SKM-1 (cell line): Measurements from ENCODE around the gene RBMS3.
"Not testable (repeated sequence)": the region's sequence is repeated elsewhere in the genome, so short reads cannot be mapped to it uniquely, and the experiment has no call there.

ENCODE experiments used
- DNase-seq: peaks from one replicate; lab custom pipeline; 2025; ENCODE audit not compliant: unreplicated experiment; lab: John Stamatoyannopoulos, UW

RBMS3 gene

DNA sequence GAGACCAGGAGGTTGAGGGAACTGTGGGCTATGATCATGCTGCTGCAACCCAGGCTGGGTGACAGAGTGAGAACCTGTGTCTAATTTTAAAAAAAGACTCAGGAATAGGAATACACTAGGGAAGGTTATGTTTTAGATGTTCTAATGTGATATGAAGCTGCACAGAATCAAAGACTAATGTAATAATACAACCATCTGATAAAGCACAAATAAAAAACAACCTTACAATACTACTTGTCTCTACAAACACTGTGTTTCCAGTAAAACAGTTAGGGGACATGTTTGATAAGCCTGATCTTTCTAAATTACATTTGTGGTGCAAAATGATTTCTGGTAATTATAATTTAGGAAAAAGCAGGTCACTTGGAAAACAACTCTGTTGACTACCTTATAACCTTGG is 56.7 kb downstream of the RBMS3 start:
- DNase-seq = no peak

DNA sequence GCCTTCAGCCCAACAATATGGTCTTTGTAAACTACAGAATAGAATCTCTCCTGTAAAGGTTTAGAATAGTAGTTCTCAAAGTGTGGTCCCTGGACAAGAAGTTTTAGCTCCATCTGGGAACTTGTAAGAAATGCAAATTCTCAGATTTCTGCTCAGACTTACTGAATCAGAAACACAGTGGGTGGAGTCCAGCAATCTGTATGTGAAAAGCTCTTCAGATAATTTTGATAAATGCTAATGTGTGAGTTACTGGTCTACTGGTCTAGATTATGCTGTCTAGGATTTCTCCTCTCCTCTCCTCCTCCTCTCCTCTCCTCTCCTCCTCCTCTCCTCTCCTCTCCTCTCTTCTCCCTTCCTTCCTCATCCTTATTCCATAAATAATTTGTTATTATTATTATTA is 57.5 kb downstream of the RBMS3 start:
- DNase-seq = no peak

DNA sequence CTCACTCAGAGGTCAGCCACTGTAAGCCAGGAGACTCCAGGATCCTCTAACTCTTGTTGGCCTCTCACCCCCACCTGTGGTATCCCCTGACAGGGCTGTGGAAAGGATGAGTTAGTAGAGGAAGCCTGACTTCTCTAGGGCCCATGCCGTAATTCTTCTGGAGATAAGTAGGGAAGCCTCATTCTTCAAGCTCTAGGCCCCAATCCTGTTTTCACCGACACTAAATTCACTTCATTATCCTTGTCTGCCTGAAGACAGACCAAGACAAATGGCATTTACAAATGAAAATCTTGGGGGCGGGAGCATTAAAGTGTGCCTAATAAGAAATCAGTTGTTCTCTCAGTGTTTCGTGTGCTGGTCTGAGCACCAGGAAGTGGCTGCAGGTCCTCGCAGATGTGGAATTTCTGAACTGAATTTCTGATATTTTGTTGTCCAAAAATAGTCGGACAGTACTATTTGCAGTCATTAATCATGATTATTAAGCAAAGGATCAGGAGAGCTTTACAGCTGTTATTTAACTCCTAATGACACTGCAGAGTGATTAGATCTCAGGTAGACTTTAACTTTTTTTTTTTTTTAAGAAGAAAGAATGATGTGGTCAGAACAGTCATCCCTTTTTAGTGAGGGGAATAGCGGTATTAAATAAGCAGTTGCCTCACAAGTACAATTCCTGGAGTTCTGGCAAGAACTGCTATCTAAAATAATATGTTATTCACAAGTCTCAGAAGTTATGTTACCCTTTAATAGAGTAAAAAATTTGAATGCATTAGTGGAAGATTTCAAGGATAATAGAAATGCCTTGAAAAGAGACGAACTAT is 58.4 kb downstream of the RBMS3 start:
- DNase-seq = no peak

DNA sequence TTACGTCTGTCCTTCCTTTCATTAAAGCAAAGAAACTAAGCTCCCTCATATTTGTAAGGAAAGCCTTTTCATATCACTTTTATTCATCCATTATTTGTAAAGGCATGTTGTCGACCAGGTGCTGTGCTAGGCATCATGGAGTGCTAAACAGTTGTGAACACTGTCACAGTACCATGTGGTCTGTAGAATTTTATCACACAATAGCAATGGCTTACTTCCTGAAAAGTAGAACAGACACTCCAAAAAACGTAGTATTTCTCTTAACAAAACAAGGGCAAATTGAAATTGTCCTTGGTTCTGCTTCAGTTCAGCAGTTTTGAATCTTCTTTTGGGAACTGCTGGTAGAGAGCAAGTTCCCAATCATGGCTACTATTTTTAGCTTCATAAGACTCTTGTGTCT is 63.3 kb downstream of the RBMS3 start:
- DNase-seq = no peak

DNA sequence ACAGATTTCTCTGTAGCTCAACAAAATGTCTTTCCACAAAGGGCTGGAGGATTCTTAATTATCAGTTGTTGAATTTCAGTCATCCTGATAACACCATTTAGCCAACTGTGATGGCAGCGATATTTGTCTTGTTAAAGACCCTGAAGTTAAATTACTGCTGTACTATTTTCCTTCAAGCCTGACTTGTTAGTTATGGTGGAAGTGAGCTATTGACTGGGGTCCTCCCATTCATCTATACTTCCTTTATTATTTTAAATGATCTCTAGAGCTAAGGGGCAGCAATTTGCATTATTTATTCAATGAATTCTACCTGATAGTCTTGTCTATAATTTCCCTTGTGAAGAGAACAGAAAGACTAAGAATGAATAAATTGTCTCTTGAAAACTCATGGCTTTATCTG is 64.1 kb downstream of the RBMS3 start:
- DNase-seq = no peak

DNA sequence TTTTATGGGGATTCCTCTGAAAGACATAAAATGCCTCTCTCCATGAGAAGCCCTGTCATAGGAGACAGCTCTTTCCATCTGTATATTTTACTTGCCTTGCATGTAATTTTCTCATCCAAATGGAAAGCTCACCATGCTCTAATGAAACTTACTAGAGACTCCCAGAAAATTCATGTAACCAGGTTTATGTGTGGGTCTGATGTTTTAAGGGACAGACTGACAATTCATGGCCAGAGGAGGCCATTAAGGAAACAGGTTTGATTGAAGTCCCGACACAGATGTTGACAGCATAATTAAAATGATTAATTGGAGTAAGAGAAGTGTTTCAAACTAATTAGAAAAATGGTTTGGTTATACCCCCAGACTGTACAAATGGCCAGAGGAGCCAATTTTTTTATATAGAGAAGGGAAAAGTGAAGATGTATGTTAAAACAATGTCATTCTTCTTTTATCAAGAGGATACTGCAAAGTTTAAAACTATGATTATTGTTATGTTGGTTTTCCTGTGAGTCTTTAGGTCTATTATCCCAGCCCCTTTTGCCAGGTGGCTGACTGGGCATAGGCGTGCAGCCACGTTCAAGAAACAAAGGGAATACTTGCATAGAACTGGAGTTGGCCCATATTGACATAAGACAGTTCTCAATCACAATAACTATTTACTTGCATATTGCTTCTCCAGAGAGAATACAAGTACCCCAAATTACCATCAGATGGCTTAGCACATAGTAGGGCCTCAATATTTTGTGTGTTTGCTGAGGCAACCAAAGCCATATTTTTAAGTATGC is 64.8 kb downstream of the RBMS3 start:
- DNase-seq = no peak

DNA sequence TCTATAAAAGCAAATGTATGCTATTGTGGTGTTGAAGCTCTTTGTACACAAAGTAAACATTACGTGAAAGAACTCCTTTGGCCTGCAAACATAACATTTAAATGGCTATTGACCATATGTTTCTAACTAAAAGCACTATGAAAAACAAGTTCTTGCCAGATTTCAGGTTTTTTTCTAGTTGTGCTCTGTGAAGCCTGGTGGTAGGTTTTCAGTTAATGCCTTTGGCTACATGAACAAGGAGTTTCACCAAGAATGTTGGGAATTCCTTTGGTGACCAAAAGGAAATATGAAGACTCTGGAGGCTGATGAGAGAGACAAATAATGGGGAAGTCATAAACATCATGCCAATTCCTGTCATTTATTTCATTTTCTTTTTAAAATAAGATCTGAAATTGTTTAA is 66.0 kb downstream of the RBMS3 start:
- no peak for DNase-seq

DNA sequence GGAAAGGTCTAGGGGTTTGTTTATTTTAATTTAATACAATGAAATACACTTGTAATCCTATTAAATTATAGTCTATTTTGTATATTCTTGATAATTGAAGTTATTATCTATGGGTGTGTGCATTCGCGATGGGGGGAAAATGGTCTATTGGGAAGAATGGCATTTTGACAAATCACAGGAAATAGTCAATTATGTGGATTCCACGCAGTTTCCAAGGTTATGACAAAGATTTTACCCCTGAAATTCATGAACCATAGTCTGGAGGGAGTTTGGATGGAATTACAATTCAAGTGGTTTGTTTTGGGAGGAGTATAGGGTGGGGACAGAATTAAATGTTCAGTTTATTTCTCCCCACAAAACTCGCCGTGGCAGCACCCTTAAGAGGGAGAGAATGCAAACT is 66.5 kb downstream of the RBMS3 start:
- DNase-seq = no peak

DNA sequence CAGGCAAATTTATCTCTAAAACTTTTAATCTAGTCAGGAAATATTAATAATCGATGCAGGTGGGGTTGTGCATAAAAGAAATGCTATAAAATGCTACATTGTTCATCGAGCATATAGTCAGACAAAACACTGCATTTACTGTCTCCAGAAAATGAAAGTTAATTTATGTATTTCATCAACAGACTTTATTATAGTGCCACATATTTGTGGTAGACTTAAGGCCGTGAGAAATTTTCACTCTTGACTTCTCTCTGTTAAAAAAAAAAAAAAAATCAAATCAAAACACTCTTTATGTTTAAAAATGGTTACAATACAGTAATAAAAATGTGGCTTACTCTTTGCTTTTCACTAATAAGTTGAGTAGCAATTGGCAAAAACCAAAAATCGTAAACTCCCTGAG is 67.4 kb downstream of the RBMS3 start:
- DNase-seq = no peak

DNA sequence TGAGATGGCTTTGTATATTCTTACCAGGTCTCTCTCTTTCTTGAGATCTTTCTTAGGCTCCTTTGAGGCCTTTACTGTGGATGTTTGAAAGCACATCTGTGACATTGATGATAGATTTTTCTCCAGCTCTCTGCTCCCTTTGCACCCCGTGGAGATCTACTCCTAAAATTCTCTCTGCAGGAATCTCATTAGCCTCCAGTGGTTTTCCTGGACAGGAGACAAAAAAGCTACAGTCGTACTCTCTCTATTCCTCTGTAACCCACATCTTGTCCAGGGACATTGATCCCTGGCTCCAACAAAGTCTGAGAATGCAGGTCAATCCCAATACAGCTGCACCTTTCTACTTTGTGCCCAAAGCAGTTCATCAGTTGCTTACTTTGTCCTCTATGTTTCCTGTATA is 68.2 kb downstream of the RBMS3 start:
- DNase-seq = no peak

DNA sequence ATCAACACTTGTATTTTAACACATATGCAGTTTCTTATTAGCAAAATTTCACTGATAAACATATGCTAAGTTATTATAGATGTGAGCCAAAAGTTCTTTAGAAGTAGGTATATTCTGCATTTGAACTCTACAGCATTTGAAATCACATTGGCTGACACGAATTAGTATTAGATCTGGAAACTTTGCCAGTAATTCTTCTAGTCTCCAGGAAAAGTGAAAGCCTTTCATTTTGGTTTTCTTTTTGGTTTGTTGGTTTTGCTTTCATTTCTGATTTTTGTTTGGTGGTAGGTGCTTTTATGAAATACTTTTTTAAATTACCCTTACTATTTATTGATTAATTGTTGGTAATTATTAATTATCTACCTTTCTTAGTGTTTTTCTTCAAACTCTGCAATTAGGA is 72.9 kb downstream of the RBMS3 start:
- no peak for DNase-seq

DNA sequence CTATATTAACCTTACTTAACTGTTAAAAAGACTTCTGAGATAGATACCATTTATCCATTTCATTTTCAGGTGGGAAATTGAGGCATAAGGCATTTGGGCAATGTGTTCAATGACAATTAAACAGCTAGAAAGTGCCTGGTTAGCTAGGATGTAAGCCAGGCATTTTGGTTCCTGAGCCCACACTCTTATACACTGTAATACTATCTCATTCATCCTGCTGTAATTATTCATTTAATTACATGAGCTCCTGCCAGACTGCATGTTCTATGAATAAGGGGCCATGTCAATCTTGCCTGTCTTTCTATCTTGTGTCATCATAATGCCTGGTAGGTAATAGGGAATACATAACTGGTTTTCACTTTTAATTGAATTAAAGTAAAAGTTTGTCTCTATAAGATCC is 74.0 kb downstream of the RBMS3 start:
- DNase-seq = no peak

DNA sequence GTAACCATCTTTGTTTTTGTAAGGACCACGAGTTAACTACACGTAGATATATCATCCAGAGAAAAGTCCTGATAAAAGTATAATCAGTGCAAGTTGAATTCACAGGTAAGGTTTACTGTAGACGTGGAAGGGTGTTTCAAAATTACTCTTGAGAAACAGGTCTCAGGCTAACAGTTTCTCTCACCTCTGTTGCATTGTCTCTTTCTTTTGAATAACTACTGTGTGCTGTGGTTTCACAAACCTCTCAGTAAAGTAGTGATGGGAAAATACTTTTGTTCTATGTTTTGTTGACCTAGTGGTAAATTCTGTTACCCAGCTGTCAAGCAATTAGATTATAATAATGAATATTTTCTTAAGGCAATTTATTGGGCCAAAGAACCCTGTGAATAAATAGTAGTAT is 75.2 kb downstream of the RBMS3 start:
- no peak for DNase-seq

DNA sequence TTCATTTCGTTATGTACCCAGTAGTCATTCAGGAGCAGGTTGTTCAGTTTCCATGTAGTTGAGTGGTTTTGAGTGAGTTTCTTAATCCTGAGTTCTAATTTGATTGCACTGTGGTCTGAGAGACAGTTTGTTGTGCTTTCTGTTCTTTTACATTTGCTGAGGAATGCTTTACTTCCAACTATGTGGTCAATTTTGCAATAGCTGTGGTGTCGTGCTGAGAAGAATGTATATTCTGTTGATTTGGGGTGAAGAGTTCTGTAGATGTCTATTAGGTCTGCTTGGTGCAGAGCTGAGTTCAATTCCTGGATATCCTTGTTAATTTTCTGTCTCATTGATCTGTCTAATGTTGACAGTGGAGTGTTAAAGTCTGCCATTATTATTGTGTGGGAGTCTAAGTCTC is 79.4 kb downstream of the RBMS3 start:
- DNase-seq = not testable (repeated sequence)

DNA sequence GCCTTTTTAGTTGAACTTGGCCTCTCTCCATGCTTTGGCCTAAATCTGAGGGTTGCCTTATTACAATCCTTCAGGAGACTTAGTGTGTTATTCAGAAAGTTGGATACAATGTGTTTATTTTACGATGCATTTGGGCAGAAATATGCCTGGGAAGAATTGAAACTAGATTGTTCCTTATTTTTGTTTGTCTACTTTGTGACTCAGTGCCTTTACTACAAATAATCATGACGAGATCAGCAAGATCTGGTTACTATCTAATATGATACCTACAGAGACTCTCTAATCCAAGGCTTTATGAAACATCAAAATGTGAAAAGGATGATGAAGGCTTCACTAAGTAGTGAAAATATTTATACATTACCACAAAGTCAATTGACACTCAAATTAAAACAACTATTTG is 82.2 kb downstream of the RBMS3 start:
- DNase-seq = no peak

DNA sequence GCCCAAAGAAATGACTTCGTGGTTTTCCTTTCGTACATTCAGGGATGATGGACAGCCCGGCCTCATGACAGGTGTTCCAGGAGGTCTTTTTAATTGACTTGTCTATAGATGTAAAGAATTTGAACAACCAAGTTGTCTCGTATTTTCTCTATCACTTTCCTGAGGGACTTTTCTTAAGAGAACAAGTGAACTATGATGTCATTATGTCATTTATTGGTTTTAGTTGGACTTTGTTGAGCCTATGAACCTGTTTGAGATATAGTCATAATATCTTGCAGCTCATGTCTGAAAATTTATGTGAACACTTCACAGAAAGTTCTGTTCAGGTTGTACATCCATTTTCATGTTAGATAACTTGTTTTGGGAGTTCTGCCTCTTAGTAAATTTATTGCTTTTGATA is 89.2 kb downstream of the RBMS3 start:
- DNase-seq = no peak

DNA sequence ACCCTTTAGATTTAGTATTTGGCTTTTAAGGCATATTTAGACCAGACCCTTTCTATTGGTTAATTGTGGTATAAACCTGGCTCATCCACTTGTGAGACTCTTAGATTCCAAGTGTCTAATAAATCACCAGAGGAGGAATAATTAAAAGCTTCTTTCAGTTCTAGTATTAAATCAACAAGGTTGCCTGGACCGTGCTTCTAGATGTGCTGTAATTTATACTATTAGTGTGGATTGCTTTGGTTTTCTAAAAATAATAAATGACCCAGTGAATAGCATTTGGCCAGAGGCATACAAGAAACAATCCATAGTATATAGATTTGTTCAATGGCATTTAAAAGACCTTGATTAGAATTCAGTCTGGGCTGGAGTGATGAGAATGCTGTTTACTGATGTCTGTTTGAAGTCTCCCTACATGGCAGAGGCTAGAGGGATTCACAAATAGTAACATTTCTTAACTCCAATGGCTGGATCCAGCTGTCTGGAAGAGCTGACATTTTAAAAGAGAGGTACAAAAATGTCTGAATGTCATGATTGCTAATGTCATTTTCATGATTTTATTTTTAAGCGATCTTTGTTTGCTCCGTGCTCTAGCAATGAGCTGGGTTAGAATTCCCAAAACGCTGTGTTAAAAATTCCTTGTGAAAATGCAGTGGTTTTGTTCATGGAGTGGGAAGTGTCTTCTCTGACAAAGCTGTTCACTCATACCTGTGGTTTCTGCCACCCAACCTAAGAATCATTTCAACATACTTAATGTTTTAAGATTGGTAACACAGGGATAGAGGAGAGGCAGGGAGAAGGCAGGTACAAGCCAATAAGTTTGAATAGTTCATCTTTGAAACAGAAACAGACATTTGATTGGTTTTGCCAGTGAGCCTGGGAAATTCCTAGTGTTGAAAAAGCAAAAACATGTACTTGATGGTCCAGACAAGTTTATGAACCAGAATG is 89.9 kb downstream of the RBMS3 start:
- no peak for DNase-seq

DNA sequence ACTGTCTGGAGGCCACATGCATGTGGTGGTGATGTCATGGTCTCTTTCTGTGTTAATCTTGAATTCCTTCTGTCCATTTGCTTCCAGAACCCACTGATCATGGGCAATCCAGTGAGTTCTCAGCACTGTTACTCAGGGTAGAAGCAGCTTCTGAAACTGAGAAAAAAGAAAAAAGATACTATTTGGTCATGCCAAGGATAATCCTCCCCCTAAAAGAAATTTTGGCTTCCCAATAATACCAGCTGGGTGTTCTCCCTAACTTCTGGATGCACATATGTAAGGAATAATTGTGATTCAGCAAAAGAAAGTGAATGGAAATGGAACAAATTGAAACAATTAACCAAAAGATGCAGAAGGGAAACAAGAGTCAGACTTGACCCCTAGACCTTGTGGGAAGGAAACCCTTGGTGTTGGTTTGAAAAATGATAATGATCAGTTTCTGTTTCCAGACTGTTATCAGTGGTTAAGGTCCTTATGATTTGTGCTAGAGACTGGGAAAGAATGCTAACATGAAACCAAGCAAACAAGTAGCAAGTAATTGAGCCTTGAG is 92.3 kb downstream of the RBMS3 start:
- no peak for DNase-seq

DNA sequence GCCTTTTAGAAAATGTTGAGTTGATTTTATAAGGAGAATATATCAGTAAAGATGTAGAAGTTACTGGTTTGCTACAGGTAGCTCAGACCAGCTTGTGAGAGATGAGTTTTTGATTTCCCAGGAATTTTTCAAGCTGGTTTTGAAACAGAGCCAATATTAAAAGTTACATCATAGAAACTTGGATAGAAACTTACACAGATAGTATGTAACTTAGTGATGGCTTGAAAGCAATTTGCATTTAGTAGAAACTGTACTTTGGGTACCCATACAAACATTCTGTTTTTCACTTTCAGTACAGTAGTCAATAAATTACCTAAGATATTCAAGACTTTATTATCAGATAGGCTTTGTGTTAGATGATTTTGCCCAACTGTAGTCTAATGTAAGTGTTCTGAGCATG is 93.4 kb downstream of the RBMS3 start:
- no peak for DNase-seq

DNA sequence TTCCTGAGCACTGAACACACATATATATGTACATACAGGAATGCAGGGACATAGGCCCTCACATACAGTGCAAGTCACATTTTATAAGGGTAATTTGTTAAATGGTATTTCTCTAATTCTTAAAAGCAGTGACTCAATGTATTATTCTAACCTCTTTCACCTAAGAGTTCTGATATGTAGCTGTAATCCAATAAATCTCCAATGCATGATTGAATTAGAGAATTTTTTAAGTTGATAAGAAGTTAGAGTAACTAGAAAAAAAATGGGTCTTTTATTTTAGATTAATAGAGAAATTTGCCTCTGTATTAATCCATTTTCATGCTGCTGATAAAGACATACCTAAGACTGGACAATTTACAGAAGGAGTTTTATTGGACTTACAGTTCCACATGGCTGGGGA is 98.2 kb downstream of the RBMS3 start:
- DNase-seq = no peak

DNA sequence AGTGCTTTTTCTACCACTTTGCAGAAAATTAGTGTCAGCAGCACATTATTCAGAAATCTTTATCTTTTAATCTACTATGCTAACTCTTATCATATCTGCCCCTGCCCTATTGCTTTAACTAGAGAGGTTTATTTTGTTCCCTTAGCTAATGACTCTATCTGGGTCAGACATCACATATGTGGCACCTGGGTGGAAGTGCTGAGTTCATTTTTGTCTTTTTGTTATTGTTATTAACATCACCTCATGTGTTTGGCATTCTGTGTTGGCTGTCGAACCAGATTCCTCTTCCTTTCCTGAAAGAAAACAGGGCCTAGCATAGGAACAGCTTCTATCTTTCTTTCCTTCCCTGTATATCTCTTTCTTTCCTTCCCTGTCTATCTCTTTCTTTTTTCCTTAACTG is 100.7 kb downstream of the RBMS3 start:
- no peak for DNase-seq
